C4-2B (cell line): ENCODE data around the gene ALOX12.

Experiments used
- H3K27ac ChIP-seq: fragments of 450-650 bp; 2 replicates; pipeline ENCODE4 v1.5.1; 2017
- CTCF ChIP-seq: fragments of 450-650 bp; conservative IDR thresholded peaks from 2 replicates; pipeline ENCODE4 v1.5.1; 2017; ENCODE audit warnings: mild to moderate bottlenecking
- ZFX ChIP-seq: fragments of 450-650 bp; IDR thresholded peaks from 2 replicates; pipeline ENCODE4 v1.6.1; 2017

Gene ALOX12

GRCh38 chr17:7035591-7036368, 39.9 kb downstream of the ALOX12 start, which contains the start of gene SLC16A13:
Gene SLC16A13, plus strand, starts transcription at chr17:7036015. Its CDS starts 368 bp downstream, at chr17:7036383.
- peak within 1 kb of the TSS; percentile 70 for H3K27ac ChIP-seq
- TF ChIP-seq ZFX = no peak

- no peak overlapping the region for H3K27ac ChIP-seq
- TF ChIP-seq ZFX (no peak), CTCF (no peak)
Observed at GRCh38 chr17:7038025-7038862, 42.4 kb downstream of the ALOX12 start.

GRCh38 chr17:7039832-7040231, 44.0 kb downstream of the ALOX12 start:
- no peak overlapping the region for H3K27ac ChIP-seq
- TF ChIP-seq CTCF = no peak
- TF ChIP-seq ZFX = no peak

- no peak overlapping the region for H3K27ac ChIP-seq
- no peak for TF ChIP-seq ZFX
- TF ChIP-seq CTCF = no peak
Observed at GRCh38 chr17:7041607-7042500, 46.0 kb downstream of the ALOX12 start.

- H3K27ac ChIP-seq = no peak overlapping the region
- TF ChIP-seq ZFX (no peak), CTCF (no peak)
Observed at GRCh38 chr17:7042501-7043181, 46.8 kb downstream of the ALOX12 start.

- no peak overlapping the region for H3K27ac ChIP-seq
Observed at GRCh38 chr17:7043182-7043496, 47.3 kb downstream of the ALOX12 start.

More at GRCh38 chr17:7043182-7043496, 47.3 kb downstream of the ALOX12 start:
- no peak for TF ChIP-seq CTCF
- no peak for TF ChIP-seq ZFX
